SK-MEL-5 (cell line): ENCODE results near the gene CPN2. TPM values are rescaled to one million over a fixed set of nuclear protein-coding genes. Genes with fewer than 3 reads are reported as not detected.

ENCODE experiments used
- DNase-seq: peaks from one replicate; pipeline ENCODE4 v3.0.0-alpha.2; 2016; ENCODE audit warnings: low read depth, low spot score
- in situ Hi-C: cut with HindIII; loops from 2 replicates; pipeline ENCODE4 v1.10.0; 2016; ENCODE audit warnings: low sequenced_read_pairs, high pct_unique_total_duplicates, low pct_unique_long_range_greater_than_20kb
- total RNA-seq: library from RNA; depleted of rRNA; stranded (reverse); fragments of >200 nt; shearing (Covaris generic); gene quantifications from 2 replicates; pipeline ENCODE4 v1.2.3, GENCODE V29; 2014

The CPN2 gene
- total RNA-seq, 1 experiment from 2014 or later: not detected

GRCh38 chr3:194324823-194325327 lies 26.3 kb downstream of the CPN2 start:
- in situ Hi-C loops: no loop called here
- DNase-seq: no peak

DNA sequence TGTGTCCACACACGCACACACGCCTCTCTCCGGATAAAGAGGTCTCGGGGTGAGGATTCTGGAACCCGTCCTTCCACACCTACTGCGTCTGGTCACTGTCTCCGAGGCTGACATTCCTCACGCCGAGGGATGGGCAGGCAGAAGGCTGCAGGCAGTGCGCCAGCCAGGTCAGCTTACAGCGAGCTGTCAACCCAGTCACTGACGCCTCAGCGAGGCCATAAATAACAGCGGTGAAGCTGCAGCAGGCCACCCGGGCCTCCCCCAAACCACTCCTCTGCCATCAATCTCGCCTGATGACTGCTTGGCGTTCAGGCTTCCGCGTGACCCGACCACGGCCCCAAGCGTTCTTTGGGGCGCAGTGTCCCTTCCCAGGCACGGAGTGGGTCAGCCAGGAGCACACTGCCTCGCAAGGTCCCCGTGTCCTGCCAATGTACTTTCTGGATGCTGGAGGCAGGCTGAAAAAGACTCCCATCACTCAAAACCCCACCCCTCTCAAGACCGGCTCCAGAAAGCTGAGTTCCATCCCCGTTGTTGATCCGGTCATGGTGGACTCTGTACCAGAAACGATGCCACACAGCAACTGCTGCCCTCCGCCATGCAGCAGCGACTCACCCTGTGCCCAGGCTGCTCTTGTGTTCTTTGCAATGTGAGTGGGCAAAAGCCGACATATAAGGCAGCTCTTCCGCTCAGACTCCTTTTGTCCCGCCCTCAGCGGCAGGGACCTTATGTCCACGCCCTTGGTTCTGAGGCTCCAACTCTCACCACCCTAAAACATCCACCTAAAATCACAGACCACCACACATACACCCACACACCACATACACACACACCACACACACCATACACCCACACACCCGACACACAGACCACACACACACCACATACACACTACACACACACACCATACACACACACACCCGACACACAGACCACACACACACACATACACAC lies 27.1 kb downstream of the CPN2 start:
- DNase-seq: peak; percentile 21
- in situ Hi-C loops: no loop called here

DNA sequence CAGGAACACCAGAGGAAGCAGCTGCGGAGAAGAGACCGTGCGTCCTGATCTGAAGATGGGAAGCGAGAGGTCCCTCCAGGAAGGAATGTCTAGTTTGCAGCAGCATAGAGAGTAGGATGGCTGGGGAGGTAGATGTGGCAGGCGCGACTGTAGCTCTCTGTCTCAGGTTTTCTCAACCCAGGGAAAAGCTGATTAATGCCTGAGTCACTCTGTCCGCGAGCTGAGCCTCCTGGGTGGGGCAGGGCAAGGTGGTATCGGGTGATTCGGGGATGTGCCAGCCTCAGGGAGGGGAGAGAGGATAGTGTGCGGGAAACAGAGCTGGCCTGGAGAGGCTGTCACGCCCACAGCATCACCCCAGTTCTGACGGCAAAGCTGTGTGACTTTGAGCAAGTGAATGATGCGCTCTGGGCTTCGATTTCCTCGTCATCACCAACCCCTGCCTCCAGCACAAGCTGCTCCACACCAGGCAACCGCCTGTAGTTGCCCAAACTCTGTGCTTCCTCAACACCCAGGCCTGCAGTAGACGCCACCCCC lies 28.4 kb downstream of the CPN2 start:
- DNase-seq: no peak
- in situ Hi-C loops: no loop called here

DNA sequence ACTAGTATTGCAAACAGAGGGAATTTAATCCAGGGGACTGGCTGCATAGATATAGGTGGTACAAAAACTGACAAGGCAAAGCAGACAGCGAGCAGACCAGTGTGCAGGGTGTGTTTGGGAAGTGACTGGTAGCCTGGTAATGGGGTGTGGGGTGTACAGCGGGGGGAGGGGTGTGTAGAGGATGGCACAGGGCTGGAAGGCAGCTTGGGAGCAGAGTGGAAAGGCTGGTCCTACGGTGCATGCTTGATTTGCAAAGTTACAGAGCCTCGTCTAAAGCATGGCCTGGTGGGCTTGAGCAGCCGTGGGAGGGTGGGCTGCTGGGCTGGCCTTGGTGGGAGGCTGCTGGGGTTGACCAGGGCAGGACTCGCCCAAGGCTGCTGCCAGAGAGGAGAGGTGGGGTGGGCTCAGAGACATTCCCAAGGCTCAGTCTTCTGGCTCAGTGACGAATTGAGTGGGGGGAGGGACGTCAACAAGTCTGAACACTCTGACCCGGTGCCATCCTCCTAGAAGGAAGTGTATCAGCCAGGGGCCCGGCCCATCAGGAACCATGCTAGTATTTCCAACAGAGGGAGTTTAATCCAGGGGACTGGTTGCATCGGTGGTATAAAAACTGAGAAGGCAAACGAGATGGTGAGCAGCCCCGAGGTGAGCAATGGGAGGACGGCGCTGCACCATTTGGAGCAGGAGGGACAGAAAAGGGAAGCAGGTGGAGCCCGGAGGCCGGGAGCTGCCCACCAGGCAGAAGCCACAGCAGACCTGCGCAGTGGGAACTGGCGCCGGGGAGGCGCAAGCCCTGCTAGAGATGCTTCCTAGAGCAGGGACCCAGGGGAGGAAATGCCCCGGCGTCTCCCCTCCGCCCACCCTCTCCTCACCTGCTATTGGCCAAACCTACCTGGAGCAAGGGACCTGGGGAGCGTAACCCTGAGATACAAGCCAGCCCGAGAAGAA lies 29.2 kb downstream of the CPN2 start:
- in situ Hi-C loops: no loop called here

DNA sequence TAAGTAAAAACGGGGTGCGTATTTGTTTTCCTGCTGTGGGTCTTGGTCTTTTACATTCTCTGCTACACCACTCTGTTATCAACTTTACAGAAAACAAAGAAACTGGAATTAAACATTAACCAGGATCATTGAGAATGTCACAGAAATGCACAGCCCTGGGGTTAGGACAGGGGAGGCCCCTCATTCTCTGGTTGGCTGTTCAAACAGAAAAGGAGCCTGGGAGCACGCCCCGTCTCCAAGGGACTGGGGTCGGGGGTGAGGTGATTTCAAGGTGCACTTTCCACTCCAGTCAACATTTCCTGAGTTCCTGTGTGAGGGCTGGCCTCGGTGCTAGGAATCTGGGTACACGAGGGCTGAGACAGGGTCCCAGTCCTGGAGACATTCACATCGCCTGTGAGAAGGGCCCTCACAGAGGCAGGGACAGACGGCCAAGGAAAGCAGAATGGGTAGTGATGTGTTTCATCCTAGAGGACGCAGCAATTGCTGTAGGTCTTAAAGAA lies 30.3 kb downstream of the CPN2 start:
- DNase-seq: no peak
- in situ Hi-C loops: no loop called here

More for the DNA sequence above, 29.2 kb downstream of the CPN2 start:
- no peak for DNase-seq

GRCh38 chr3:194320100-194320499 lies 31.0 kb downstream of the CPN2 start:
- in situ Hi-C loops: no loop called here

GRCh38 chr3:194318511-194319161 lies 32.5 kb downstream of the CPN2 start:
- in situ Hi-C loops: no loop called here
- DNase-seq: no peak

More at GRCh38 chr3:194320100-194320499, 31.0 kb downstream of the CPN2 start:
- no peak for DNase-seq

DNA sequence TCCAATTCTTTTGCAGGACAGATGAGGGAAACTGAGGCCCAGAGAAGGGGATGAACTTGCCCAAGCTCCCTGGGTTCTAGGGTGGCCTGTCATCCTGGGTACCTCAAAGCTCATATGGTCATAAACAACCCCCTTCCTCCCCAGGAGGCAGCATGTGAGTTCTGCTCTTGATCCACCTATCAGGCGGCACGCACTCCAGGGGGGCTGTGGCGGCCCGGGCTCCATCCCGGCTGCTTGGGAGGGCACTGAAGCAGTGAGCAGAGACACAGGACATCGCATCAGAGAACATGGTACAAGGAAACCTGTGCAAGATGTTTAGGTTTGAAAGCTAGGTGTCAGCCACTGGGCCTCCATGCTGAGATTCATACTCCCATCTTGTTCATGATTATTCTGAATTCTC lies 34.2 kb downstream of the CPN2 start:
- in situ Hi-C loops: no loop called here
- no peak for DNase-seq

DNA sequence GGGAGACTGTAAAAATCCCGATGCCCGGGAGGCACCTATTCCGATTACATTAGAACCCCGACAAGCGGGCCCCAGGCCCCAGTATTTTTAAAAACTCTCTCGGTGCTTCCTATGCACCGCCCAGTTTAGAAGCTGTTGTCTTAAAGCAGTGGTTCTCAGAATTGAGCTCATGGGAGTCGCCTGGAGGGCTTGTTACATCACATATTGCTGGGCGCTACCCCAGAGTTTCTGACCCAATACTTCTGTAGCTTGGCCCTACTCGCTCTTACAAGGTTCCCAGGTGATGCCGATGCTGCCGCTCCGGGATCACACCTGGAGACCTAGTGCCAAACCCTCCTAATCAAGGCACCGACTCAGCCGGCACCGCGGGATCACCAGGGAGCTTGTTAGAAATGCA lies 35.2 kb downstream of the CPN2 start:
- in situ Hi-C loops: no loop called here
- no peak for DNase-seq

- DNase-seq: peak; percentile 73
- in situ Hi-C loops: no loop called here
Measured at GRCh38 chr3:194315088-194315964, 35.8 kb downstream of the CPN2 start.

- in situ Hi-C loops: no loop called here
- no peak for DNase-seq
Measured at GRCh38 chr3:194314388-194315068, 36.6 kb downstream of the CPN2 start.

- in situ Hi-C loops: no loop called here
- peak; percentile 21 for DNase-seq
Measured at GRCh38 chr3:194313560-194314387, 37.4 kb downstream of the CPN2 start.

GRCh38 chr3:194312743-194313281 lies 38.3 kb downstream of the CPN2 start:
- in situ Hi-C loops: no loop called here
- DNase-seq: no peak

GRCh38 chr3:194312186-194312742 lies 38.9 kb downstream of the CPN2 start:
- DNase-seq: no peak
- in situ Hi-C loops: no loop called here

DNA sequence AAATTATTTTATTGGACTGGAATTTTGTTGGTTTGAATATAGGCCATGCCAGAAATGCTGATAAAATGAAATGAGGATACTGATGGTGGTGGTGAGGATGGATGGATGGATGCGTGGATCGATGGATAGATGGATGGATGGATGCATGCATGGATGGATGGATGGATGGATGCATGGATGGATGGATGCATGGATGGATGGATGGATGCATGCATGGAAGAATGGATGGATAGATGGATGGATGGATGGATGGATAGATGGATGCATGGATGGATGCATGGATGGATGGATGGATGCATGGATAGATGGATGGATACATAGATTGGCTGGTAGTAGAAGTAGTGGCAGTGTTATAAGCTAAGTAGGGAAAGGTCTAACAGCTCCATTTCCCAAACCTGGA lies 40.1 kb downstream of the CPN2 start:
- no peak for DNase-seq
- in situ Hi-C loops: no loop called here
